ENCODE results near the gene ELP6.

- TF ChIP-seq, protein P1, sequence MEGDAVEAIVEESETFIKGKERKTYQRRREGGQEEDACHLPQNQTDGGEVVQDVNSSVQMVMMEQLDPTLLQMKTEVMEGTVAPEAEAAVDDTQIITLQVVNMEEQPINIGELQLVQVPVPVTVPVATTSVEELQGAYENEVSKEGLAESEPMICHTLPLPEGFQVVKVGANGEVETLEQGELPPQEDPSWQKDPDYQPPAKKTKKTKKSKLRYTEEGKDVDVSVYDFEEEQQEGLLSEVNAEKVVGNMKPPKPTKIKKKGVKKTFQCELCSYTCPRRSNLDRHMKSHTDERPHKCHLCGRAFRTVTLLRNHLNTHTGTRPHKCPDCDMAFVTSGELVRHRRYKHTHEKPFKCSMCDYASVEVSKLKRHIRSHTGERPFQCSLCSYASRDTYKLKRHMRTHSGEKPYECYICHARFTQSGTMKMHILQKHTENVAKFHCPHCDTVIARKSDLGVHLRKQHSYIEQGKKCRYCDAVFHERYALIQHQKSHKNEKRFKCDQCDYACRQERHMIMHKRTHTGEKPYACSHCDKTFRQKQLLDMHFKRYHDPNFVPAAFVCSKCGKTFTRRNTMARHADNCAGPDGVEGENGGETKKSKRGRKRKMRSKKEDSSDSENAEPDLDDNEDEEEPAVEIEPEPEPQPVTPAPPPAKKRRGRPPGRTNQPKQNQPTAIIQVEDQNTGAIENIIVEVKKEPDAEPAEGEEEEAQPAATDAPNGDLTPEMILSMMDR (conservative IDR thresholded peaks at IDR 0.05 in 1 of 2, IDR thresholded peaks at IDR 0.05 in 1 of 2; ENCODE audit: low read depth in 1 of 2, low read length in 2 of 2), result no peak
- TF ChIP-seq EZH2 (IDR thresholded peaks at IDR 0.05; ENCODE audit: low read length, missing control alignments), result no peak
Observed at GRCh38 chr3:47503033-47503432, 10.5 kb downstream of the ELP6 start.
